Ishikawa (cell line): Measurements from ENCODE around the gene CNTN1.

Experiments
- CEBPB ChIP-seq: IDR thresholded peaks from 2 replicates; pipeline ENCODE4 v1.6.1; 2012
- CREB1 ChIP-seq: IDR thresholded peaks from 2 replicates; pipeline ENCODE4 v1.6.1; 2012; ENCODE audit warnings: low read depth
- EGR1 ChIP-seq: IDR thresholded peaks from 2 replicates; pipeline ENCODE4 v1.6.1; 2012
- EP300 ChIP-seq: IDR thresholded peaks from 2 replicates; pipeline ENCODE4 v1.6.1; 2012; ENCODE audit warnings: borderline replicate concordance
- FOXM1 ChIP-seq: IDR thresholded peaks from 2 replicates; pipeline ENCODE4 v1.6.1; 2012; ENCODE audit warnings: low read depth, borderline replicate concordance
- NFIC ChIP-seq: IDR thresholded peaks from 2 replicates; pipeline ENCODE4 v1.6.1; 2012
- RAD21 ChIP-seq: IDR thresholded peaks from 2 replicates; pipeline ENCODE4 v1.6.1; 2012; ENCODE audit warnings: low read depth
- REST ChIP-seq: IDR thresholded peaks from 2 replicates; pipeline ENCODE4 v1.6.1; 2012; ENCODE audit warnings: low read depth, mild to moderate bottlenecking
- TAF1 ChIP-seq: IDR thresholded peaks from 2 replicates; pipeline ENCODE4 v1.6.1; 2012; ENCODE audit warnings: low read depth, mild to moderate bottlenecking
- TCF12 ChIP-seq: IDR thresholded peaks from 2 replicates; pipeline ENCODE4 v1.6.1; 2012; ENCODE audit warnings: low read depth
- TEAD4 ChIP-seq: IDR thresholded peaks from 2 replicates; pipeline ENCODE4 v1.6.1; 2012
- YY1 ChIP-seq: IDR thresholded peaks from 2 replicates; pipeline ENCODE4 v1.6.1; 2012; ENCODE audit warnings: low read depth
- ZBTB7A ChIP-seq: IDR thresholded peaks from 2 replicates; pipeline ENCODE4 v1.6.1; 2012; ENCODE audit warnings: low read depth
- TF ChIP-seq, protein P1 (sequence below): IDR thresholded peaks from 2 replicates; pipeline ENCODE4 v1.6.1; 2012
- TF ChIP-seq, protein P2 (sequence below): IDR thresholded peaks from 2 replicates; pipeline ENCODE4 v1.6.1; 2012

CNTN1 gene

DNA sequence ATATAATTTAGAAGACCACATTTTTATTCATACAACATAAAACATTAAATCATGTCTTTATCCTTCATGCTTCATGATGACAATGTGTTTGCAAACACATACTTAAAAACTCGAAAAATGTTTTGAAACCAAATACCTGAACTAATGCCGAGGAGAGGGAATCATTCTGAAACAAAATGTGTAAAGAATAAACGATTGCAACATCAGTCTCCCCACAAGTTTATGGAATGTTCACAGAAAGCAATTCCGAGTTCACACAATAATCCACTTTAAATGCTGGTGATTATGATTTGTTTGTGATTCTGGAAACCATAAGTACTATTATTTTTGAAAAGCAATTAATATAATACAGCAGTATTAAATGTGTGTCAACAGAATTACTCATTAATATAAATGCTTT is 411.4 kb downstream of the CNTN1 start:
- TF ChIP-seq TEAD4: no peak
- no peak for TF ChIP-seq FOXM1
- no peak for TF ChIP-seq REST
- TF ChIP-seq YY1: no peak
- peak; percentile 45 for TF ChIP-seq CEBPB

GRCh38 chr12:41106315-41106714 is 414.1 kb downstream of the CNTN1 start:
- TF ChIP-seq RAD21 (no peak), ZBTB7A (no peak)

- TF ChIP-seq EGR1 (no peak), CEBPB (no peak), YY1 (no peak), RAD21 (no peak), REST (no peak), TAF1 (no peak), TEAD4 (no peak), NFIC (no peak), CREB1 (no peak), EP300 (no peak), TCF12 (no peak), ZBTB7A (no peak), FOXM1 (no peak)
- TF ChIP-seq, protein P1, sequence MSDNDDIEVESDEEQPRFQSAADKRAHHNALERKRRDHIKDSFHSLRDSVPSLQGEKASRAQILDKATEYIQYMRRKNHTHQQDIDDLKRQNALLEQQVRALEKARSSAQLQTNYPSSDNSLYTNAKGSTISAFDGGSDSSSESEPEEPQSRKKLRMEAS: no peak
- TF ChIP-seq, protein P2, sequence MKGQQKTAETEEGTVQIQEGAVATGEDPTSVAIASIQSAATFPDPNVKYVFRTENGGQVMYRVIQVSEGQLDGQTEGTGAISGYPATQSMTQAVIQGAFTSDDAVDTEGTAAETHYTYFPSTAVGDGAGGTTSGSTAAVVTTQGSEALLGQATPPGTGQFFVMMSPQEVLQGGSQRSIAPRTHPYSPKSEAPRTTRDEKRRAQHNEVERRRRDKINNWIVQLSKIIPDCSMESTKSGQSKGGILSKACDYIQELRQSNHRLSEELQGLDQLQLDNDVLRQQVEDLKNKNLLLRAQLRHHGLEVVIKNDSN: no peak
These were observed 415.8 kb downstream of the CNTN1 start for GRCh38 chr12:41108032-41108431.

GRCh38 chr12:41112903-41113302 is 420.7 kb downstream of the CNTN1 start:
- TF ChIP-seq TEAD4 (no peak), FOXM1 (no peak), NFIC (no peak)

- no peak for TF ChIP-seq TAF1
- no peak for TF ChIP-seq YY1
- TF ChIP-seq NFIC: no peak
- no peak for TF ChIP-seq FOXM1
- no peak for TF ChIP-seq TCF12
- TF ChIP-seq REST: no peak
- TF ChIP-seq CEBPB: no peak
- TF ChIP-seq RAD21: no peak
- no peak for TF ChIP-seq EGR1
- TF ChIP-seq, protein P2: no peak
- no peak for TF ChIP-seq TEAD4
- TF ChIP-seq, protein P1: no peak
- no peak for TF ChIP-seq CREB1
- no peak for TF ChIP-seq ZBTB7A
- TF ChIP-seq EP300: no peak
These were observed 428.0 kb downstream of the CNTN1 start for GRCh38 chr12:41120211-41120610.
